SK-N-SH treated with all-trans-retinoic acid at 6 μM for 48 hours (cell line): ENCODE measurements around the gene PCBP3.

ENCODE experiments used
- ARNTL ChIP-seq: fragments of 450-650 bp; formaldehyde crosslinking; IDR thresholded peaks from 2 replicates; pipeline ENCODE4 v1.5.0; 2020; ENCODE audit warnings: low read depth, mild to moderate bottlenecking, moderate library complexity, borderline replicate concordance
- OSR1 ChIP-seq: fragments of 250-450 bp; sonication (Bioruptor Pico); IDR thresholded peaks from 2 replicates; pipeline ENCODE4 v1.8.0; 2022; ENCODE audit warnings: moderate library complexity, mild to moderate bottlenecking, inconsistent platforms
- TF ChIP-seq, protein P1 (sequence below): fragments of 250-450 bp; sonication (Bioruptor Pico); IDR thresholded peaks from 2 replicates; pipeline ENCODE4 v1.5.0; 2020; ENCODE audit warnings: mild to moderate bottlenecking, moderate library complexity

DNA sequence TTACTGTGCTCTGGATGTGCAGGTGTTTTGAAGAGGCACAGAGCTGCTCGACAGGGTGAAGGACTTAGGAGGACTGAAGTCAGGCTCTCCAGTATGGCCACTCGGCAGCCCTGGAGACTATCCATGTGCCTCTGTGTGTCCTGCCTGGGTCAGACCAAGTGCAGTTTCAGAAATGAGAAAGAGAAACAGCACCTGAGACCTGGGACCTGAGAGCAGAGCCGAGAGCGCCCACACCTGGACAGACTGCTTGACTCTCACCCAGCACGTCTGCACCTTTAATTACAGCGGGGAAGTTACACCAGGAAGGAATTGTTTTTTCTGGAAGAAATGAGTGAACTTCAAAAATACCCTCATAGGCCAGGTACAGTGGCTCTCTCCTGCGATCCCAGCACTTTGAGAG is 278.4 kb downstream of the PCBP3 start:
- TF ChIP-seq OSR1 = no peak
- TF ChIP-seq ARNTL = no peak
- TF ChIP-seq, protein P1, sequence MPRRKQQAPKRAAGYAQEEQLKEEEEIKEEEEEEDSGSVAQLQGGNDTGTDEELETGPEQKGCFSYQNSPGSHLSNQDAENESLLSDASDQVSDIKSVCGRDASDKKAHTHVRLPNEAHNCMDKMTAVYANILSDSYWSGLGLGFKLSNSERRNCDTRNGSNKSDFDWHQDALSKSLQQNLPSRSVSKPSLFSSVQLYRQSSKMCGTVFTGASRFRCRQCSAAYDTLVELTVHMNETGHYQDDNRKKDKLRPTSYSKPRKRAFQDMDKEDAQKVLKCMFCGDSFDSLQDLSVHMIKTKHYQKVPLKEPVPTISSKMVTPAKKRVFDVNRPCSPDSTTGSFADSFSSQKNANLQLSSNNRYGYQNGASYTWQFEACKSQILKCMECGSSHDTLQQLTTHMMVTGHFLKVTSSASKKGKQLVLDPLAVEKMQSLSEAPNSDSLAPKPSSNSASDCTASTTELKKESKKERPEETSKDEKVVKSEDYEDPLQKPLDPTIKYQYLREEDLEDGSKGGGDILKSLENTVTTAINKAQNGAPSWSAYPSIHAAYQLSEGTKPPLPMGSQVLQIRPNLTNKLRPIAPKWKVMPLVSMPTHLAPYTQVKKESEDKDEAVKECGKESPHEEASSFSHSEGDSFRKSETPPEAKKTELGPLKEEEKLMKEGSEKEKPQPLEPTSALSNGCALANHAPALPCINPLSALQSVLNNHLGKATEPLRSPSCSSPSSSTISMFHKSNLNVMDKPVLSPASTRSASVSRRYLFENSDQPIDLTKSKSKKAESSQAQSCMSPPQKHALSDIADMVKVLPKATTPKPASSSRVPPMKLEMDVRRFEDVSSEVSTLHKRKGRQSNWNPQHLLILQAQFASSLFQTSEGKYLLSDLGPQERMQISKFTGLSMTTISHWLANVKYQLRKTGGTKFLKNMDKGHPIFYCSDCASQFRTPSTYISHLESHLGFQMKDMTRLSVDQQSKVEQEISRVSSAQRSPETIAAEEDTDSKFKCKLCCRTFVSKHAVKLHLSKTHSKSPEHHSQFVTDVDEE (CRISPR knock-in tag) = no peak
